ENCODE results near the gene GPC6.
"Not testable (repeated sequence)": the region's sequence is repeated elsewhere in the genome, so short reads cannot be mapped to it uniquely, and the experiment has no call there.

Gene GPC6

GRCh38 chr13:94172416-94172815 lies 945.8 kb downstream of the GPC6 start:
- no peak for DNase-seq (ENCODE audit: low spot score)

GRCh38 chr13:94173312-94173854 lies 946.8 kb downstream of the GPC6 start:
- DNase-seq (ENCODE audit: low spot score) = no peak

- DNase-seq (ENCODE audit: low spot score) = no peak
Measured at GRCh38 chr13:94174009-94174408, 947.4 kb downstream of the GPC6 start.

- no peak for DNase-seq (ENCODE audit: low spot score)
Measured at GRCh38 chr13:94175076-94175475, 948.5 kb downstream of the GPC6 start.

- no peak for DNase-seq (ENCODE audit: low spot score)
Measured at GRCh38 chr13:94176561-94176960, 950.0 kb downstream of the GPC6 start.

GRCh38 chr13:94177041-94177440 lies 950.4 kb downstream of the GPC6 start:
- no peak for DNase-seq (ENCODE audit: low spot score)

- no peak for DNase-seq (ENCODE audit: low spot score)
Measured at GRCh38 chr13:94178625-94179244, 952.1 kb downstream of the GPC6 start.

- no peak for DNase-seq (ENCODE audit: low spot score)
Measured at GRCh38 chr13:94181461-94182107, 955.0 kb downstream of the GPC6 start.

GRCh38 chr13:94182185-94182761 lies 955.7 kb downstream of the GPC6 start:
- no peak for DNase-seq (ENCODE audit: low spot score)

GRCh38 chr13:94186470-94186869 lies 959.9 kb downstream of the GPC6 start:
- DNase-seq (ENCODE audit: low spot score) = no peak

GRCh38 chr13:94188201-94188854 lies 961.7 kb downstream of the GPC6 start:
- DNase-seq (ENCODE audit: low spot score) = no peak

- DNase-seq (ENCODE audit: low spot score) = peak; percentile 13
Measured at GRCh38 chr13:94192431-94192975, 965.9 kb downstream of the GPC6 start.

GRCh38 chr13:94195715-94196114 lies 969.1 kb downstream of the GPC6 start:
- DNase-seq (ENCODE audit: low spot score) = peak; percentile 35

- no peak for DNase-seq (ENCODE audit: low spot score)
Measured at GRCh38 chr13:94196413-94196812, 969.8 kb downstream of the GPC6 start.

GRCh38 chr13:94198681-94199080 lies 972.1 kb downstream of the GPC6 start:
- no peak for DNase-seq (ENCODE audit: low spot score)

GRCh38 chr13:94199135-94199534 lies 972.5 kb downstream of the GPC6 start:
- no peak for DNase-seq (ENCODE audit: low spot score)

GRCh38 chr13:94201022-94201421 lies 974.4 kb downstream of the GPC6 start:
- DNase-seq (ENCODE audit: low spot score) = no peak

- DNase-seq (ENCODE audit: low spot score) = no peak
Measured at GRCh38 chr13:94204163-94204562, 977.6 kb downstream of the GPC6 start.

GRCh38 chr13:94204946-94205345 lies 978.3 kb downstream of the GPC6 start:
- no peak for DNase-seq (ENCODE audit: low spot score)

GRCh38 chr13:94205896-94206295 lies 979.3 kb downstream of the GPC6 start:
- DNase-seq (ENCODE audit: low spot score) = no peak

- no peak for DNase-seq (ENCODE audit: low spot score)
Measured at GRCh38 chr13:94209117-94209516, 982.5 kb downstream of the GPC6 start.

GRCh38 chr13:94209913-94210312 lies 983.3 kb downstream of the GPC6 start:
- not testable (repeated sequence) for DNase-seq (ENCODE audit: low spot score)

GRCh38 chr13:94210816-94211215 lies 984.2 kb downstream of the GPC6 start:
- DNase-seq (ENCODE audit: low spot score) = no peak

All from RKO (cell line).